ENCODE results near the gene PTPRT. TPM values are rescaled to one million over a fixed set of nuclear protein-coding genes. Genes with fewer than 3 reads are reported as not detected.

Gene PTPRT
- total and polyA plus RNA-seq, 12 donors = 0.04 to 0.53 (median 0.22) TPM; not detected in 1

DNA sequence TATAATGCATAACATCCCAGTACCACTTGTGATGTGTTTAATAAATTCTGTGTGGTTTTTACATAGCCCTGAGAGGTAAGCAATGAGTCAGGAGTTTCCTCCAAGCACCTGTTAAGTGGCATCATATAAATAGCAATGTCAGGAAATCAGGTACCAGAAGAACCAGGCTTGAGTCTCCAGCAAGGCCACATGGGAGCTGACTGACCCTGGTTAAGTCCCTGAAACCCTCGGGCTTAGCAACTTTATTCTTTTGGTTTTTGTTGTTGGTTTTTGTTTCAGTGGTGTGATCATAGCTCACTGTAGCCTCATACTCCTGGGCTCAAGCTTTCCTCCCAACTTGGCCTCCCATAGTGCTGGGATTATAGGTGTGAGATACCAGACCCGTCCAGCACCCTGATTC, 70.0 kb downstream of the PTPRT start:
- WGBS, 2 donors = 62 to 70% methylated on average over 2 of the region's 2 CpGs
- no peak for TF ChIP-seq CTCF (IDR thresholded peaks at IDR 0.05)
- intact Hi-C loops (cut with DNase I) = no loop called here

GRCh38 chr20:43102394-43102793, 87.3 kb downstream of the PTPRT start:
- Histone ChIP-seq H3K4me3 (no peak overlapping the region), H3K27ac (no peak overlapping the region), H3K9me3 (no peaks in the 10 kb centered on the region), H3K27me3 (peaks cover 0 to 10% (median 0%) of the 10 kb centered on the region in 7 donors), H3K4me1 (no peaks in the 10 kb centered on the region), H3K36me3 (no peaks in the 10 kb centered on the region)
- ATAC-seq (no peak), DNase-seq (no peak)
- TF ChIP-seq CTCF (IDR thresholded peaks at IDR 0.05) = no peak
- intact Hi-C loops (cut with DNase I) = no loop called here
- 49 to 56% methylated on average over 5 of the region's 5 CpGs for WGBS, 2 donors

More for the DNA sequence above, 70.0 kb downstream of the PTPRT start:
- H3K4me1 ChIP-seq = no peaks in the 10 kb centered on the region
- H3K4me3 ChIP-seq = no peak overlapping the region
- H3K27ac ChIP-seq = no peak overlapping the region
- peaks cover 0 to 9% (median 0%) of the 10 kb centered on the region in 7 donors for H3K27me3 ChIP-seq
- DNase-seq = no peak
- no peak for ATAC-seq
- no peaks in the 10 kb centered on the region for H3K9me3 ChIP-seq
- no peaks in the 10 kb centered on the region for H3K36me3 ChIP-seq

DNA sequence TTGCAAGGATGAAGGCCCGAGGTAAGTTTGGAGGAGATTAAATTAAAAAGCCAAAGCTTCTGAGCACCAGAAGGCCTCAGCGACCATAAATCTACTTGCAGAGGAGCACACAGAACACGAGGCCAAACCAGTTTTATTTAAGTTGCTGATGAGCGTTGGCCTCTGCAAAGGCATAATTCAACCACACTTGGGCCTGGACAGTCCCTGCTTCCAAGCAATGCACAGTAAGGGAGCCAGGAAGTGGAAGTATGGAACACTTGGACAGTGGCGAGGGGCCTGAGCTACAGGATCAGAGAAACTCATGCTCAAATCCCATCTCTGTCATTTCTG, 92.8 kb downstream of the PTPRT start:
- ATAC-seq (no peak), DNase-seq (no peak)
- no peaks in the 10 kb centered on the region for H3K4me1 ChIP-seq
- peaks cover 0 to 15% (median 2%) of the 10 kb centered on the region in 11 donors for H3K9me3 ChIP-seq
- WGBS, 2 donors = 61 to 63% methylated on average over 5 of the region's 5 CpGs
- no peaks in the 10 kb centered on the region for H3K36me3 ChIP-seq
- peaks cover 0 to 17% (median 5%) of the 10 kb centered on the region in 7 donors for H3K27me3 ChIP-seq
- TF ChIP-seq CTCF (IDR thresholded peaks at IDR 0.05) = no peak
- H3K4me3 ChIP-seq = no peak overlapping the region
- intact Hi-C loops (cut with DNase I) = no loop called here
- no peak overlapping the region for H3K27ac ChIP-seq

GRCh38 chr20:43096126-43096930, 93.4 kb downstream of the PTPRT start:
- H3K36me3 ChIP-seq = no peaks in the 10 kb centered on the region
- ATAC-seq (no peak), DNase-seq (no peak)
- WGBS, 2 donors = 27 to 36% methylated on average over 5 of the region's 5 CpGs
- H3K4me3 ChIP-seq = no peak overlapping the region
- peaks cover 0 to 18% (median 2%) of the 10 kb centered on the region in 11 donors for H3K9me3 ChIP-seq
- no peak overlapping the region for H3K27ac ChIP-seq
- no peak for TF ChIP-seq CTCF (IDR thresholded peaks at IDR 0.05)
- intact Hi-C loops (cut with DNase I) = no loop called here
- H3K27me3 ChIP-seq = peaks cover 0 to 17% (median 5%) of the 10 kb centered on the region in 7 donors
- H3K4me1 ChIP-seq = no peaks in the 10 kb centered on the region

All from heart right ventricle (tissue), 16 donors.